Lung (tissue), 12 donors: ENCODE data around the gene CEACAM16. TPM values are rescaled to one million over a fixed set of nuclear protein-coding genes. Genes with fewer than 3 reads are reported as not detected.

Source experiments
- ATAC-seq: fragments of 200-7000 bp; cut with Tn5 transposase; one replicate; pipeline ENCODE4 v1.9.1; 2020; ENCODE audit warnings: moderate number of reproducible peaks; ENCODE audit not compliant: insufficient read depth, low FRiP score
- DNase-seq, 3 donors: peaks; one replicate each; pipeline ENCODE4 v3.0.0-alpha.2; 2013 to 2017
- H3K27ac ChIP-seq, 2 donors: one replicate each; pipeline ENCODE4 v1.5.1; 2013; ENCODE audit warnings: mild to moderate bottlenecking in 2 of 2, moderate library complexity in 2 of 2, control low read depth in 1 of 2, inconsistent platforms in 1 of 2, low read depth in 1 of 2, low read length in 1 of 2
- H3K27me3 ChIP-seq, 3 donors: one replicate each; pipeline ENCODE4 v1.5.1; 2013; ENCODE audit warnings: low read length in 2 of 3; ENCODE audit not compliant: control insufficient read depth in 3 of 3, insufficient read depth in 3 of 3
- H3K36me3 ChIP-seq, 4 donors: one replicate each; pipeline ENCODE4 v1.5.1; 2013; ENCODE audit warnings: low read length in 4 of 4, mild to moderate bottlenecking in 1 of 4, moderate library complexity in 1 of 4; ENCODE audit not compliant: control insufficient read depth in 4 of 4, insufficient read depth in 4 of 4
- H3K4me1 ChIP-seq, 5 donors: one replicate each; pipeline ENCODE4 v1.5.1; 2013; ENCODE audit warnings: low read length in 5 of 5, mild to moderate bottlenecking in 2 of 5, moderate library complexity in 1 of 5; ENCODE audit not compliant: control insufficient read depth in 5 of 5, insufficient read depth in 5 of 5
- H3K4me3 ChIP-seq: one replicate; pipeline ENCODE4 v1.5.1; 2013; ENCODE audit warnings: mild to moderate bottlenecking, control low read depth, moderate library complexity
- H3K9ac ChIP-seq, 2 donors: one replicate each; pipeline ENCODE4 v1.5.1; 2013; ENCODE audit warnings: low read length in 2 of 2, control low read depth in 1 of 2; ENCODE audit not compliant: insufficient read depth in 1 of 2
- H3K9me3 ChIP-seq, 4 donors: one replicate each; pipeline ENCODE4 v1.5.1; 2013; ENCODE audit warnings: low read length in 3 of 4, mild to moderate bottlenecking in 1 of 4, moderate library complexity in 1 of 4; ENCODE audit not compliant: control insufficient read depth in 4 of 4, insufficient read depth in 3 of 4
- CTCF ChIP-seq: IDR thresholded peaks from 2 replicates; pipeline ENCODE4 v1.5.1; 2012; ENCODE audit warnings: mild to moderate bottlenecking; ENCODE audit errors: control extremely low read depth, extremely low read depth
- WGBS, 2 donors: extraction: QIAGEN DNeasy Blood & Tissue Kit; methylation state at CpG; one replicate each; pipeline ENCODE4 v1.1.7; 2013; 5-methylcytosine and 5-hydroxymethylcytosine counted together
- polyA plus RNA-seq, 2 donors: library from polyadenylated mRNA; stranded (reverse); fragments of 200-250 nt; gene quantifications; one replicate each; pipeline ENCODE4 v1.2.1, GENCODE V29; 2013
- total RNA-seq, 2 donors: library from RNA; depleted of rRNA in 1 of 2; stranded (reverse); fragments of >200 nt in 1 of 2; gene quantifications; one replicate each; pipeline ENCODE4 v1.2.1, GENCODE V29; 2014 to 2021
- donor health status: control.
- donor health status: control.
- donor health status: Bipolar disorder and iron deficiency.
- donor health status: healthy.
- donor health status: DM: yes; HTN: yes; CAD: no.

The CEACAM16 gene
- total and polyA plus RNA-seq, 4 donors: 0.26 TPM; not detected in 3

GRCh38 chr19:44732235-44733014, 33.5 kb downstream of the CEACAM16 start:
- no peak overlapping the region for H3K4me3 ChIP-seq
- H3K4me1 ChIP-seq: peaks cover 0 to 3% (median 0%) of the 10 kb centered on the region in 5 donors
- ATAC-seq (no peak), DNase-seq (no peak)
- H3K36me3 ChIP-seq: no peaks in the 10 kb centered on the region
- H3K9ac ChIP-seq: no peak overlapping the region
- no peak for TF ChIP-seq CTCF
- H3K27ac ChIP-seq: no peak overlapping the region
- 76% methylated on average over 11 of the region's 11 CpGs for WGBS, 2 donors
- no peaks in the 10 kb centered on the region for H3K9me3 ChIP-seq
- H3K27me3 ChIP-seq: no peaks in the 10 kb centered on the region

GRCh38 chr19:44734357-44734756, 35.4 kb downstream of the CEACAM16 start:
- Histone ChIP-seq H3K4me3 (no peak overlapping the region), H3K36me3 (no peaks in the 10 kb centered on the region), H3K4me1 (peaks cover 0 to 13% (median 0%) of the 10 kb centered on the region in 5 donors), H3K9ac (no peak overlapping the region), H3K9me3 (no peaks in the 10 kb centered on the region), H3K27ac (no peak overlapping the region), H3K27me3 (no peaks in the 10 kb centered on the region)
- no peak for TF ChIP-seq CTCF
- ATAC-seq (no peak), DNase-seq (no peak)
- WGBS, 2 donors: 17 to 37% methylated on average over 1 of the region's 1 CpG

GRCh38 chr19:44735011-44735410, 36.1 kb downstream of the CEACAM16 start:
- Histone ChIP-seq H3K27ac (no peak overlapping the region), H3K4me1 (peaks cover 0 to 14% (median 0%) of the 10 kb centered on the region in 5 donors), H3K36me3 (no peaks in the 10 kb centered on the region), H3K9me3 (no peaks in the 10 kb centered on the region), H3K9ac (no peak overlapping the region), H3K27me3 (no peaks in the 10 kb centered on the region), H3K4me3 (no peak overlapping the region)
- no peak for TF ChIP-seq CTCF
- DNase-seq (no peak), ATAC-seq (no peak)
- 76 to 82% methylated on average over 5 of the region's 5 CpGs for WGBS, 2 donors
